ENCODE measurements around the gene H2AZ2.

DNA sequence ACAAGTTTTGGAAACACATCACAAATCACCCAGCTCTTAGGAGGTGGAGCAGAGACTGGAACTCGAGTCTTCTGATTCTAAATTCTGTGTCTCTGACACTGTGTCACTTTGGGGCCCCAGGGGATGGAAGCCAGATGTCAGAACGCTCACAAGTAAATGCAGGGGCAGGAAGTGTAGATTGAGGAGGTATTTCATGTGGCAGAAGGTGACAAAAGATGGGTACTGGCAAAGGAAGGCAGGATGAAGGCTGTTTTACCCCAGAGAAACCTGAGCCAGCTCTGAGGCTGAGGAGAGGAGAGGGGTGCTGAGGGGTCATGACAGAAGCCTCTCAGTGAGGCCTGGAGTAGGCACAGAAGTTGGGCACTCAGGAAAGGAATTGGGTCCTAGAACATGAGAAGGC lies 43.5 kb upstream of the H2AZ2 start:
- TF ChIP-seq, protein P1, sequence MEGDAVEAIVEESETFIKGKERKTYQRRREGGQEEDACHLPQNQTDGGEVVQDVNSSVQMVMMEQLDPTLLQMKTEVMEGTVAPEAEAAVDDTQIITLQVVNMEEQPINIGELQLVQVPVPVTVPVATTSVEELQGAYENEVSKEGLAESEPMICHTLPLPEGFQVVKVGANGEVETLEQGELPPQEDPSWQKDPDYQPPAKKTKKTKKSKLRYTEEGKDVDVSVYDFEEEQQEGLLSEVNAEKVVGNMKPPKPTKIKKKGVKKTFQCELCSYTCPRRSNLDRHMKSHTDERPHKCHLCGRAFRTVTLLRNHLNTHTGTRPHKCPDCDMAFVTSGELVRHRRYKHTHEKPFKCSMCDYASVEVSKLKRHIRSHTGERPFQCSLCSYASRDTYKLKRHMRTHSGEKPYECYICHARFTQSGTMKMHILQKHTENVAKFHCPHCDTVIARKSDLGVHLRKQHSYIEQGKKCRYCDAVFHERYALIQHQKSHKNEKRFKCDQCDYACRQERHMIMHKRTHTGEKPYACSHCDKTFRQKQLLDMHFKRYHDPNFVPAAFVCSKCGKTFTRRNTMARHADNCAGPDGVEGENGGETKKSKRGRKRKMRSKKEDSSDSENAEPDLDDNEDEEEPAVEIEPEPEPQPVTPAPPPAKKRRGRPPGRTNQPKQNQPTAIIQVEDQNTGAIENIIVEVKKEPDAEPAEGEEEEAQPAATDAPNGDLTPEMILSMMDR (IDR thresholded peaks at IDR 0.05), result no peak
- no peak for TF ChIP-seq POLR2AphosphoS5 (IDR thresholded peaks at IDR 0.05)
